Osteoblast (primary cell): Measurements from ENCODE around the gene ADGRV1. TPM values are rescaled to one million over a fixed set of nuclear protein-coding genes. Genes with fewer than 3 reads are reported as not detected.
"Not testable (repeated sequence)": the region's sequence is repeated elsewhere in the genome, so short reads cannot be mapped to it uniquely, and the experiment has no call there.

Experiments
- DNase-seq: peaks from one replicate; pipeline ENCODE4 v3.0.0; 2011; ENCODE audit warnings: low spot score, mixed read lengths; ENCODE audit not compliant: insufficient read length; ENCODE audit errors: missing footprints
- H2AFZ ChIP-seq: 2 replicates; pipeline ENCODE4 v1.6.0; 2011; ENCODE audit warnings: mild to moderate bottlenecking, low read length
- H3K27ac ChIP-seq: 2 replicates; pipeline ENCODE4 v1.5.1; 2011; ENCODE audit warnings: mild to moderate bottlenecking, low read depth, low read length, moderate library complexity
- H3K27me3 ChIP-seq: 2 replicates; pipeline ENCODE4 v1.6.0; 2012; ENCODE audit warnings: mild to moderate bottlenecking, control low read depth, inconsistent platforms, low read length, moderate library complexity; ENCODE audit not compliant: insufficient read depth
- H3K36me3 ChIP-seq: 2 replicates; pipeline ENCODE4 v1.5.1; 2011; ENCODE audit warnings: mild to moderate bottlenecking, low read length, control low read depth, moderate library complexity; ENCODE audit not compliant: insufficient read depth
- H3K4me1 ChIP-seq: 2 replicates; pipeline ENCODE4 v1.5.1; 2011; ENCODE audit warnings: mild to moderate bottlenecking, low read length, control low read depth, moderate library complexity; ENCODE audit not compliant: insufficient read depth
- H3K4me2 ChIP-seq: 2 replicates; pipeline ENCODE4 v1.6.0; 2011; ENCODE audit warnings: mild to moderate bottlenecking, low read length; ENCODE audit not compliant: insufficient read depth
- H3K4me3 ChIP-seq: fragments of 200-600 bp; sonication (generic); 3 replicates; pipeline ENCODE4 v1.5.1; 2012; ENCODE audit warnings: mild to moderate bottlenecking, low read length, inconsistent platforms; ENCODE audit not compliant: insufficient read depth
- H3K79me2 ChIP-seq: 2 replicates; pipeline ENCODE4 v1.6.0; 2012; ENCODE audit warnings: mild to moderate bottlenecking, low read length, control low read depth, inconsistent platforms; ENCODE audit not compliant: insufficient read depth
- H3K9me3 ChIP-seq: 2 replicates; pipeline ENCODE4 v1.5.1; 2011; ENCODE audit warnings: low read depth, low read length, control low read depth
- H4K20me1 ChIP-seq: 2 replicates; pipeline ENCODE4 v1.6.0; 2012; ENCODE audit warnings: mild to moderate bottlenecking, low read length, control low read depth; ENCODE audit not compliant: insufficient read depth
- total RNA-seq: library from RNA; depleted of rRNA; stranded (reverse); fragments of >200 nt; gene quantifications from 2 replicates; pipeline ENCODE4 v1.2.3, GENCODE V29; 2012
- TF ChIP-seq, protein P1 (sequence below): IDR thresholded peaks from 2 replicates; pipeline ENCODE4 v1.5.1; 2011; ENCODE audit warnings: mild to moderate bottlenecking, low read depth, low read length, moderate library complexity; ENCODE audit errors: extremely low read depth

ADGRV1 gene
- total RNA-seq, 1 donor, result under 0.01 TPM

DNA sequence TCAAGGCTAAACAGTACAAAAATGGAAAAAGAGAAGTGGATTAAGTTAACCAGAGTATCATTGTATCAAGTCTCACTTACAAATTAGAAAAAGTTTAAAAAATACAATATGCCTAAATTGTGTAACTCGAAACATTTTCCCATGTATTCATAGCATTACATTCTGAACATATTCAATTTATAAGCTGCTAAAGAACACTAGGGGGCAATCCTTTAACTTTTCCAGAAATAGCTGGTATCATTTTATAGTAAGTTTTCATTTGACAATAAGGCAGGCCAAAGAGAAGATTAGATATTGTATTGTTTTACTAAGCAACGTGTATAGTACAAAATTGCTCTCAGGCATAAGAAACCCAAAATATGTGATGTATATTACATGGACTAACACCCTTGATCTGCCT lies 234.6 kb downstream of the ADGRV1 start:
- Histone ChIP-seq H4K20me1 (no peaks in the 10 kb centered on the region), H2AFZ (no peak overlapping the region), H3K27me3 (no peaks in the 10 kb centered on the region), H3K36me3 (no peaks in the 10 kb centered on the region), H3K4me2 (no peak overlapping the region), H3K9me3 (no peaks in the 10 kb centered on the region), H3K79me2 (no peaks in the 10 kb centered on the region), H3K4me3 (no peak overlapping the region), H3K4me1 (no peaks in the 10 kb centered on the region), H3K27ac (no peak overlapping the region)
- TF ChIP-seq, protein P1, sequence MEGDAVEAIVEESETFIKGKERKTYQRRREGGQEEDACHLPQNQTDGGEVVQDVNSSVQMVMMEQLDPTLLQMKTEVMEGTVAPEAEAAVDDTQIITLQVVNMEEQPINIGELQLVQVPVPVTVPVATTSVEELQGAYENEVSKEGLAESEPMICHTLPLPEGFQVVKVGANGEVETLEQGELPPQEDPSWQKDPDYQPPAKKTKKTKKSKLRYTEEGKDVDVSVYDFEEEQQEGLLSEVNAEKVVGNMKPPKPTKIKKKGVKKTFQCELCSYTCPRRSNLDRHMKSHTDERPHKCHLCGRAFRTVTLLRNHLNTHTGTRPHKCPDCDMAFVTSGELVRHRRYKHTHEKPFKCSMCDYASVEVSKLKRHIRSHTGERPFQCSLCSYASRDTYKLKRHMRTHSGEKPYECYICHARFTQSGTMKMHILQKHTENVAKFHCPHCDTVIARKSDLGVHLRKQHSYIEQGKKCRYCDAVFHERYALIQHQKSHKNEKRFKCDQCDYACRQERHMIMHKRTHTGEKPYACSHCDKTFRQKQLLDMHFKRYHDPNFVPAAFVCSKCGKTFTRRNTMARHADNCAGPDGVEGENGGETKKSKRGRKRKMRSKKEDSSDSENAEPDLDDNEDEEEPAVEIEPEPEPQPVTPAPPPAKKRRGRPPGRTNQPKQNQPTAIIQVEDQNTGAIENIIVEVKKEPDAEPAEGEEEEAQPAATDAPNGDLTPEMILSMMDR, result peak; percentile 25
- no peak for DNase-seq

DNA sequence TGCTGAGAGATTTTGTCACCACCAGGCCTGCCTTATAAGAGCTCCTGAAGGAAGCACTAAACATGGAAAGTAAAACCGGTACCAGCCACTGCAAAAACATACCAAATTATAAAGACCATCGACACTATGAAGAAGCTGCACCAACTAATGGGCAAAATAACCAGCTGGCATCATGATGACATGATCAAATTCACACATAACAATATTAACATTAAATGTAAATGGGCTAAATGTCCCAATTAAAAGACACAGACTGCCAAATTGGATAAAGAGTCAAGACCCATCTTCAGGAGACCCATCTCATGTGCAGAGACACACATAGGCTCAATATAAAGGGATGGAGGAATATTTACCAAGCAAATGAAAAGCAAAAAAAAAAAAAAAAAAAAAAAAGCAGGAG lies 238.3 kb downstream of the ADGRV1 start:
- H3K27ac ChIP-seq, H3K27me3 ChIP-seq, H3K4me2 ChIP-seq, H3K4me1 ChIP-seq, H3K9me3 ChIP-seq, H4K20me1 ChIP-seq, H3K4me3 ChIP-seq, H3K36me3 ChIP-seq, H2AFZ ChIP-seq, H3K79me2 ChIP-seq, DNase-seq: not testable (repeated sequence)

DNA sequence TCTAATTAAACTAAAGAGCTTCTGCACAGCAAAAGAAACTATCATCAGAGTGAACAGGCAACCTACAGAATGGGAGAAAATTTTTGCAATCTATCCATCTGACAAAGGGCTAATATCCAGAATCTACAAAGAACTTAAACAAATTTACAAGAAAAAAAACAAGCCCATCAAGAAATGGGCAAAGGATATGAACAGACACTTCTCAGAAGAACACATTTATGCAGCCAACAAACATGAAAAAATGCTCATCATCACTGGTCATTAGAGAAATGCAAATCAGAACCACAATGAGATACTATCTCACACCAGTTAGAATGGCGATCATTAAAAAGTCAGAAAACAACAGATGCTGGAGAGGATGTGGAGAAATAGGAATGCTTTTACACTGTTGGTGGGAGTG lies 241.5 kb downstream of the ADGRV1 start:
- DNase-seq, H3K9me3 ChIP-seq, H3K4me3 ChIP-seq, H3K27ac ChIP-seq, H3K79me2 ChIP-seq, H4K20me1 ChIP-seq, H3K27me3 ChIP-seq, H3K4me1 ChIP-seq, H3K36me3 ChIP-seq, H3K4me2 ChIP-seq, H2AFZ ChIP-seq: not testable (repeated sequence)

DNA sequence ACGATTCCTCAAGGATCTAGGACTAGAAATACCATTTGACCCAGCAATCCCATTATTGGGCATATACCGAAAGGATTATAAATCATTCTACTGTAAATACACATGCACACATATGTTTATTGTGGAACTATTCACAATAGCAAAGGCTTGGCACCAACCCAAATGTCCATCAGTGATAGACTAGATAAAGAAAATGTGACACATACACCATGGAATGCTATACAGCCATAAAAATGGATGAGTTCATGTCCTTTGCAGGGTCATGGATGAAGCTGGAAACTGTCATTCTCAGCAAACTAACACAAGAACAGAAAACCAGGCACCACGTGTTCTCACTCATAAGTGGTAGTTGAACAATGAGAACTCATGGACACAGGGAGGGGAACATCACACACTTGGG lies 241.9 kb downstream of the ADGRV1 start:
- not testable (repeated sequence) for H3K4me2 ChIP-seq, H3K27me3 ChIP-seq, H3K36me3 ChIP-seq, H3K79me2 ChIP-seq, H3K27ac ChIP-seq, H4K20me1 ChIP-seq, H2AFZ ChIP-seq, H3K4me3 ChIP-seq, H3K9me3 ChIP-seq, H3K4me1 ChIP-seq, DNase-seq

DNA sequence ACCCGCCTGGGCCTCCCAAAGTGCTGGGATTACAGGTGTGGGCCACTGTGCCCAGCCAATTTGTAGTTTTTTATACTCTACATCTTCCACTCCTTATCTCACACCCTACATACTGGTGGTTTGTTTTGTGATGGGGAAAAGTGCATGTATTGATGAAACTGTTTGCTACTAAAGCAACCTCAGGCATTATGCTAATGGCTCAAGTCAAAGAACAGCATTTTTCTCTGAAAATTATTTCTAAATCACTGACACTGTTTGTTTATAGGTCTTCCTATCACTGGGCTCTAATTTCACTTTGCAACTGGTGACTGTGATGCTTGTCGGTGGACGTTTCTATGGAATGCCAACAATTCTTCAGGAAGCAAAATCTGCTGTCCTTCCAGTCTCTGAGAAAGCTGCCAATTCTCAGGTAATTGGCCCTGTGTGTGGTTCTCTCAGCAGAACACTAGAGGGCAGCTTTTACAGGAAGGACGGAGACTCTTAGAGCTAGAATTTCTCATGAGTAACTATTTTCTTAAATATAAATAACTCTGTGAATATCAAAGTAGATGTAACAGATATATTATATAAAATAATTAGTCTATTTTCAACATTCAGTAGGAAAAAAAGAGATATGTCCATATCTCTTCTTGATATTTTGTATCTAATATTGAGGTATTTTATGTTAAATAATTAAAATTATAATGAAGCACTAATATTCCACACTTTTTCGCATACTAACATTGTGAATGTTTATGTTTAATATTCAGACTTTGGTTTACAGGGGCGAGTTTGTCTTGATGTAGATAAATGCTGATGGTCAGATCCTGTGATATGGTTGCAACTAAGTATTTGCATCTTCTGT lies 244.1 kb downstream of the ADGRV1 start:
- Histone ChIP-seq H3K9me3 (no peaks in the 10 kb centered on the region), H3K27me3 (no peaks in the 10 kb centered on the region), H3K4me2 (no peak overlapping the region), H3K36me3 (no peaks in the 10 kb centered on the region), H3K4me3 (no peak overlapping the region), H2AFZ (no peak overlapping the region), H3K4me1 (no peaks in the 10 kb centered on the region), H4K20me1 (no peaks in the 10 kb centered on the region), H3K79me2 (no peaks in the 10 kb centered on the region), H3K27ac (no peak overlapping the region)
- TF ChIP-seq, protein P1, result peak; percentile 77
- DNase-seq, result peak; percentile 27
